Heart left ventricle (tissue), 16 donors: ENCODE measurements around the gene OLFML3. TPM values are rescaled to one million over a fixed set of nuclear protein-coding genes. Genes with fewer than 3 reads are reported as not detected.

ENCODE experiments used
- ATAC-seq, 4 donors: fragments of 200-7000 bp; cut with Tn5 transposase; one replicate each; pipeline ENCODE4 v1.9.1; 2020 to 2022; ENCODE audit warnings: moderate library complexity in 4 of 4, mild to moderate bottlenecking in 3 of 4, moderate number of reproducible peaks in 1 of 4
- DNase-seq, 5 donors: peaks; one replicate each; pipeline ENCODE4 v3.0.0-alpha.2; 2020
- H3K27ac ChIP-seq, 12 donors: fragments of 200-600 bp; sonication (generic) in 4 of 12; one replicate each; pipeline versions ENCODE4 v1.5.0 to v1.8.0; 2016 to 2022; ENCODE audit warnings: mild to moderate bottlenecking in 2 of 12
- H3K27me3 ChIP-seq, 9 donors: fragments of 200-600 bp; sonication (generic) in 2 of 9; one replicate each; pipeline versions ENCODE4 v1.5.1 to v1.8.0; 2016 to 2022; ENCODE audit warnings: mild to moderate bottlenecking in 3 of 9
- H3K36me3 ChIP-seq, 9 donors: fragments of 200-600 bp; sonication (generic) in 2 of 9; one replicate each; pipeline versions ENCODE4 v1.5.0 to v1.8.0; 2018 to 2022; ENCODE audit warnings: mild to moderate bottlenecking in 2 of 9
- H3K4me1 ChIP-seq, 12 donors: fragments of 200-600 bp; sonication (generic) in 4 of 12; one replicate each; pipeline versions ENCODE4 v1.5.0 to v1.8.0; 2016 to 2022; ENCODE audit warnings: mild to moderate bottlenecking in 3 of 12
- H3K4me3 ChIP-seq, 12 donors: fragments of 200-600 bp; sonication (generic) in 4 of 12; one replicate each; pipeline versions ENCODE4 v1.5.0 to v1.8.0; 2017 to 2022; ENCODE audit warnings: mild to moderate bottlenecking in 9 of 12, moderate library complexity in 4 of 12
- H3K9me3 ChIP-seq, 12 donors: fragments of 200-600 bp; sonication (generic) in 4 of 12; one replicate each; pipeline versions ENCODE4 v1.5.0 to v1.8.0; 2016 to 2022; ENCODE audit warnings: mild to moderate bottlenecking in 1 of 12
- CTCF ChIP-seq, 12 donors: fragments of 200-600 bp; sonication (generic) in 4 of 12; IDR thresholded peaks; one replicate each; pipeline versions ENCODE4 v1.5.0 to v1.8.0; 2018 to 2022; ENCODE audit warnings: antibody characterized with exemption in 12 of 12, mild to moderate bottlenecking in 5 of 12
- POLR2A ChIP-seq, 2 donors: fragments of 450-650 bp; IDR thresholded peaks; one replicate each; pipeline ENCODE4 v1.6.1; 2017; ENCODE audit warnings: antibody characterized with exemption in 2 of 2, mild to moderate bottlenecking in 2 of 2, moderate library complexity in 2 of 2
- WGBS, 4 donors: extraction: QIAGEN DNeasy Blood & Tissue Kit in 2 of 4; methylation state at CpG; one replicate each; pipeline versions ENCODE4 v1.1.5 to v1.1.7; 2013 to 2018; 5-methylcytosine and 5-hydroxymethylcytosine counted together
- intact Hi-C, 10 donors: fragments of 100-400 bp; cut with DNase I; formaldehyde crosslinking; loops; one replicate each; pipeline versions ENCODE4 v1.11.1 to v1.14.2; 2022
- polyA plus RNA-seq, 2 donors: library from polyadenylated mRNA; stranded (reverse); fragments of 200-250 nt; gene quantifications; one replicate each; pipeline ENCODE4 v1.2.3, GENCODE V29; 2013
- total RNA-seq, 9 donors: library from RNA; depleted of rRNA in 2 of 9; stranded (reverse); fragments of >200 nt in 2 of 9; fragmentation: NEBNext Ultra II Directional in 3 of 9; extraction: Animal tissue kit (Norgen Biotek cat#: 25700) in 3 of 9; gene quantifications; one replicate each; pipeline versions ENCODE4 v1.1.0 to v1.2.4, GENCODE V29; 2016 to 2023
- donor health status: ischemic (EF 13 %, LVEDD 7.1; RV severe dilation, severe dysfunction).
- donor health status: healthy with polysubstance abuse.
- donor health status: DM: no; HTN: yes; CAD: no.
- donor health status: DM: no; HTN: no; CAD: no.
- donor health status: ischemic (EF 25% LVEDD 6.9; RV normal size, moderate dysfunction).
- donor health status: ischemic (EF 25% LVEDD 5.7; RV mildly dilated, moderate dysfunction).
- donor health status: healthy.
- donor health status: DM: yes; HTN: yes; CAD: no.
- donor health status: ischemic (EF 35%, LVEDD 5.7; RV mildly dilated, moderate dysfunction).
- donor health status: nonischemic (EF 11% LVEDD 7.7; RV severe dilation, severe dysfunction).
- donor health status: DM: yes; HTN: yes; CAD: no.
- donor health status: PGD.
- donor health status: ischemic (EF 29% LVEDD 5.4; RV normal size, mild dysfunction).
- donor health status: nonischemic (EF 23%, LVEDD 6.1; RV moderate dilation, normal function).

The OLFML3 gene
- total and polyA plus RNA-seq, 11 donors, result 5.1 to 27.2 (median 12.7) TPM

- no peak overlapping the region for H3K4me3 ChIP-seq
- intact Hi-C loops, result no loop called here
- whole genome bisulfite sequencing, 4 donors, result 54 to 67% (median 62%) methylated on average over 2 of the region's 2 CpGs
- no peak for DNase-seq
- no peak for ATAC-seq
- H3K27ac ChIP-seq, result no peak overlapping the region
- no peaks in the 10 kb centered on the region for H3K9me3 ChIP-seq
- no peaks in the 10 kb centered on the region for H3K36me3 ChIP-seq
- TF ChIP-seq CTCF (IDR thresholded peaks at IDR 0.05), result no peak
- no peak for TF ChIP-seq POLR2A (IDR thresholded peaks at IDR 0.05)
- peaks cover 0 to 7% (median 2%) of the 10 kb centered on the region in 12 donors for H3K4me1 ChIP-seq
- no peaks in the 10 kb centered on the region for H3K27me3 ChIP-seq
These were observed 29.2 kb downstream of the OLFML3 start for GRCh38 chr1:114008480-114008941.

GRCh38 chr1:114008993-114009392, 29.7 kb downstream of the OLFML3 start:
- Histone ChIP-seq H3K27ac (no peak overlapping the region), H3K4me1 (peaks cover 0 to 3% (median 0%) of the 10 kb centered on the region in 12 donors), H3K9me3 (no peaks in the 10 kb centered on the region), H3K4me3 (no peak overlapping the region), H3K27me3 (no peaks in the 10 kb centered on the region), H3K36me3 (no peaks in the 10 kb centered on the region)
- intact Hi-C loops, result no loop called here
- no peak for ATAC-seq
- TF ChIP-seq CTCF (IDR thresholded peaks at IDR 0.05) (no peak), POLR2A (IDR thresholded peaks at IDR 0.05) (no peak)
- no peak for DNase-seq

GRCh38 chr1:114009393-114009792, 30.1 kb downstream of the OLFML3 start:
- no peak for TF ChIP-seq CTCF (IDR thresholded peaks at IDR 0.05)
- no peak for TF ChIP-seq POLR2A (IDR thresholded peaks at IDR 0.05)
- H3K9me3 ChIP-seq, result no peaks in the 10 kb centered on the region
- H3K36me3 ChIP-seq, result no peaks in the 10 kb centered on the region
- intact Hi-C loops, result no loop called here
- no peak overlapping the region for H3K4me3 ChIP-seq
- DNase-seq, result no peak
- WGBS, 4 donors, result 85 to 91% (median 88%) methylated on average over 1 of the region's 1 CpG
- H3K4me1 ChIP-seq, result no peaks in the 10 kb centered on the region
- H3K27me3 ChIP-seq, result peaks cover 0 to under 1% (median 0%) of the 10 kb centered on the region in 9 donors
- H3K27ac ChIP-seq, result no peak overlapping the region
- no peak for ATAC-seq

- Histone ChIP-seq H3K4me3 (no peak overlapping the region), H3K27me3 (peaks cover 0 to 5% (median 0%) of the 10 kb centered on the region in 9 donors), H3K27ac (no peak overlapping the region), H3K9me3 (no peaks in the 10 kb centered on the region), H3K36me3 (no peaks in the 10 kb centered on the region), H3K4me1 (no peaks in the 10 kb centered on the region)
- 56 to 68% (median 59%) methylated on average over 9 of the region's 9 CpGs for WGBS, 4 donors
- TF ChIP-seq POLR2A (IDR thresholded peaks at IDR 0.05) (no peak), CTCF (IDR thresholded peaks at IDR 0.05) (no peak)
- ATAC-seq (no peak), DNase-seq (no peak)
- intact Hi-C loops, result no loop called here
These were observed 31.3 kb downstream of the OLFML3 start for GRCh38 chr1:114010433-114011184.
